H1 (cell line): ENCODE measurements around the gene CCN6. TPM values are rescaled to one million over a fixed set of nuclear protein-coding genes. Genes with fewer than 3 reads are reported as not detected.

Experiments used
- CTCF ChIA-PET: fragments of 300-600 bp; sonication (Branson Sonifier 250); formaldehyde crosslinking; loops from one replicate; lab custom pipeline; 2021; ENCODE audit not compliant: partially characterized antibody; lab: Charles Lee
- POLR2A ChIA-PET: fragments of 300-600 bp; sonication (Branson Sonifier 250); formaldehyde crosslinking; loops from one replicate; lab custom pipeline; 2021; ENCODE audit warnings: inconsistent platforms; ENCODE audit not compliant: partially characterized antibody; lab: Charles Lee
- DNase-seq, 2 experiments: peaks; one replicate each; pipeline versions ENCODE4 v3.0.0 to v3.0.0-alpha.2; 2010 to 2022; ENCODE audit warnings: low spot score in 2 of 2, low read depth in 1 of 2, mixed read lengths in 1 of 2
- FAIRE-seq: peaks from 2 replicates; lab custom pipeline; 2011; peaks lifted over from hg19 to GRCh38; lab: Jason Lieb, UNC
- H2AFZ ChIP-seq: 2 replicates; pipeline ENCODE4 v1.8.1; 2012; ENCODE audit warnings: low read length, inconsistent platforms
- H2AK5ac ChIP-seq: 2 replicates; pipeline ENCODE4 v1.6.1; 2013; ENCODE audit warnings: low read depth, low read length
- H2BK120ac ChIP-seq: replicated peaks from 2 replicates; pipeline ENCODE3; 2013; ENCODE audit warnings: low read depth, low read length, inconsistent platforms
- H2BK12ac ChIP-seq: 2 replicates; pipeline ENCODE4 v1.6.1; 2013; ENCODE audit warnings: low read depth, low read length
- H2BK15ac ChIP-seq: 2 replicates; pipeline ENCODE4 v1.6.1; 2013; ENCODE audit warnings: low read length
- H2BK20ac ChIP-seq: 2 replicates; pipeline ENCODE4 v1.6.1; 2013; ENCODE audit warnings: low read length
- H2BK5ac ChIP-seq: 2 replicates; pipeline ENCODE4 v1.6.1; 2013; ENCODE audit warnings: low read depth, low read length
- H3K14ac ChIP-seq: 2 replicates; pipeline ENCODE4 v1.6.1; 2013; ENCODE audit warnings: inconsistent platforms; ENCODE audit not compliant: insufficient read length
- H3K18ac ChIP-seq: 2 replicates; pipeline ENCODE4 v1.6.1; 2013; ENCODE audit warnings: low read length; ENCODE audit errors: extremely low read depth
- H3K23ac ChIP-seq: 2 replicates; pipeline ENCODE4 v1.6.1; 2013; ENCODE audit warnings: inconsistent platforms; ENCODE audit not compliant: insufficient read length
- H3K23me2 ChIP-seq: 2 replicates; pipeline ENCODE4 v1.6.1; 2013; ENCODE audit warnings: low read depth, low read length
- H3K27ac ChIP-seq: 2 replicates; pipeline ENCODE4 v1.6.1; 2011; ENCODE audit warnings: low read depth, low read length, inconsistent platforms
- H3K27me3 ChIP-seq, 4 experiments: replicated peaks in 1 of 4; 1 replicate in 1 of 4; 2 replicates in 3 of 4; pipeline versions ENCODE4 v1.6.1 to v1.8.1; 2011 to 2013; ENCODE audit warnings: low read length in 3 of 4, mild to moderate bottlenecking in 3 of 4, inconsistent platforms in 2 of 4, mixed read lengths in 2 of 4, moderate library complexity in 1 of 4; ENCODE audit not compliant: control insufficient read depth in 3 of 4, insufficient read depth in 3 of 4; ENCODE audit errors: extremely low read depth in 1 of 4
- H3K36me3 ChIP-seq, 4 experiments: 2 replicates each; pipeline versions ENCODE4 v1.6.1 to v1.8.1; 2011 to 2013; ENCODE audit warnings: mild to moderate bottlenecking in 4 of 4, low read length in 3 of 4, moderate library complexity in 2 of 4, control low read depth in 1 of 4, inconsistent platforms in 1 of 4; ENCODE audit not compliant: insufficient read depth in 4 of 4, control insufficient read depth in 2 of 4
- H3K4ac ChIP-seq: replicated peaks from 2 replicates; pipeline ENCODE3; 2013; ENCODE audit warnings: low read length, low read depth, mixed read lengths, inconsistent platforms; ENCODE audit not compliant: insufficient read length
- H3K4me1 ChIP-seq, 4 experiments: replicated peaks in 1 of 4; 1 replicate in 1 of 4; 2 replicates in 3 of 4; pipeline versions ENCODE4 v1.6.1 to v1.8.1; 2011 to 2013; ENCODE audit warnings: low read length in 3 of 4, inconsistent platforms in 2 of 4, mixed read lengths in 1 of 4; ENCODE audit not compliant: insufficient read depth in 4 of 4, control insufficient read depth in 3 of 4
- H3K4me2 ChIP-seq, 2 experiments: 2 replicates each; pipeline versions ENCODE4 v1.6.1 to v1.8.1; 2011 to 2013; ENCODE audit warnings: low read depth in 2 of 2, low read length in 2 of 2, control low read depth in 1 of 2, inconsistent platforms in 1 of 2, mild to moderate bottlenecking in 1 of 2; ENCODE audit not compliant: insufficient read depth in 1 of 2
- H3K4me3 ChIP-seq, 4 experiments: fragments of 200-600, 300-600 bp in 1 of 4; sonication (generic), shearing (Covaris generic), sonication (Bioruptor Twin) in 1 of 4; 2 replicates each; pipeline versions ENCODE4 v1.5.1 to v1.8.1; 2011 to 2016; ENCODE audit warnings: low read length in 4 of 4, low read depth in 3 of 4, control low read depth in 2 of 4, inconsistent platforms in 2 of 4, mild to moderate bottlenecking in 2 of 4, mixed read lengths in 1 of 4, moderate library complexity in 1 of 4; ENCODE audit not compliant: insufficient read depth in 2 of 4; ENCODE audit errors: extremely low read depth in 1 of 4
- H3K56ac ChIP-seq: replicated peaks from 2 replicates; pipeline ENCODE3; 2013; ENCODE audit warnings: low read depth, mild to moderate bottlenecking, mixed read lengths, low read length, inconsistent platforms; ENCODE audit not compliant: insufficient read length
- H3K79me1 ChIP-seq: 2 replicates; pipeline ENCODE4 v1.6.1; 2013; ENCODE audit warnings: low read depth, low read length, control low read depth
- H3K79me2 ChIP-seq, 2 experiments: 2 replicates each; pipeline versions ENCODE4 v1.6.1 to v1.8.1; 2012 to 2013; ENCODE audit warnings: low read length in 2 of 2, mild to moderate bottlenecking in 2 of 2, inconsistent platforms in 1 of 2; ENCODE audit not compliant: insufficient read depth in 2 of 2, control insufficient read depth in 1 of 2
- H3K9ac ChIP-seq, 4 experiments: replicated peaks in 1 of 4; 1 replicate in 1 of 4; 2 replicates in 3 of 4; pipeline versions ENCODE4 v1.6.1 to v1.8.1; 2011 to 2013; ENCODE audit warnings: low read depth in 3 of 4, low read length in 3 of 4, control low read depth in 2 of 4, mild to moderate bottlenecking in 2 of 4, moderate library complexity in 2 of 4, inconsistent platforms in 1 of 4; ENCODE audit errors: extremely low read depth in 1 of 4
- H3K9me3 ChIP-seq, 2 experiments: 2 replicates each; pipeline versions ENCODE4 v1.6.1 to v1.8.1; 2012 to 2013; ENCODE audit warnings: mild to moderate bottlenecking in 2 of 2, moderate library complexity in 2 of 2, control low read depth in 1 of 2, inconsistent platforms in 1 of 2, low read depth in 1 of 2, low read length in 1 of 2, mixed read lengths in 1 of 2; ENCODE audit not compliant: insufficient read depth in 2 of 2
- H4K20me1 ChIP-seq, 2 experiments: replicated peaks in 1 of 2; 2 replicates each; pipeline versions ENCODE3 to v1.8.1; 2011 to 2013; ENCODE audit warnings: inconsistent platforms in 2 of 2, low read length in 2 of 2, mild to moderate bottlenecking in 1 of 2; ENCODE audit not compliant: insufficient read depth in 2 of 2, control insufficient read depth in 1 of 2
- H4K5ac ChIP-seq: 2 replicates; pipeline ENCODE4 v1.6.1; 2013; ENCODE audit warnings: low read length, low read depth, mixed read lengths, inconsistent platforms; ENCODE audit not compliant: insufficient read length
- H4K8ac ChIP-seq: 2 replicates; pipeline ENCODE4 v1.8.0; 2013; ENCODE audit warnings: mild to moderate bottlenecking, moderate library complexity, low read length, inconsistent platforms; ENCODE audit not compliant: insufficient read depth; ENCODE audit errors: extremely low read depth
- H4K91ac ChIP-seq: replicated peaks from 2 replicates; pipeline ENCODE3; 2013; ENCODE audit warnings: low read length, mixed read lengths, inconsistent platforms; ENCODE audit not compliant: insufficient read length
- ATF3 ChIP-seq: IDR thresholded peaks from 2 replicates; pipeline ENCODE4 v1.6.1; 2011; ENCODE audit warnings: low read depth, mild to moderate bottlenecking, low read length; ENCODE audit not compliant: insufficient read depth
- CTBP2 ChIP-seq: IDR thresholded peaks from 2 replicates; pipeline ENCODE4 v1.7.0; 2011; ENCODE audit warnings: borderline replicate concordance, mild to moderate bottlenecking, moderate library complexity, mixed read lengths, low read length; ENCODE audit not compliant: insufficient read depth, insufficient read length
- EGR1 ChIP-seq: IDR thresholded peaks from 2 replicates; pipeline ENCODE4 v1.6.1; 2011; ENCODE audit warnings: low read depth, low read length, borderline replicate concordance
- FOSL1 ChIP-seq: IDR thresholded peaks from 2 replicates; pipeline ENCODE4 v1.6.1; 2011; ENCODE audit warnings: mild to moderate bottlenecking, low read depth, low read length, moderate library complexity; ENCODE audit not compliant: insufficient read depth
- HDAC6 ChIP-seq: IDR thresholded peaks from one replicate; pipeline ENCODE4 v1.7.1; 2012; ENCODE audit warnings: low read depth, mild to moderate bottlenecking, inconsistent platforms, low read length, moderate library complexity
- JUN ChIP-seq: IDR thresholded peaks from 2 replicates; pipeline ENCODE4 v1.6.1; 2011; ENCODE audit warnings: low read depth, mild to moderate bottlenecking, improper control_type of control experiment, low read length
- NRF1 ChIP-seq: IDR thresholded peaks from 2 replicates; pipeline ENCODE4 v1.6.1; 2011; ENCODE audit warnings: mild to moderate bottlenecking, low read depth, low read length, improper control_type of control experiment
- POU5F1 ChIP-seq: IDR thresholded peaks from 2 replicates; pipeline ENCODE4 v1.6.1; 2011; ENCODE audit warnings: low read depth, mild to moderate bottlenecking, low read length, moderate library complexity
- RBBP5 ChIP-seq: IDR thresholded peaks from 2 replicates; pipeline ENCODE4 v1.7.1; 2012; ENCODE audit warnings: low read depth, mild to moderate bottlenecking, inconsistent platforms, low read length, moderate library complexity, borderline replicate concordance
- SIRT6 ChIP-seq: IDR thresholded peaks from one replicate; pipeline ENCODE4 v1.7.1; 2012; ENCODE audit warnings: low read length, inconsistent platforms
- SP1 ChIP-seq: IDR thresholded peaks from 2 replicates; pipeline ENCODE4 v1.6.1; 2011; ENCODE audit warnings: low read depth, low read length
- WGBS, 2 experiments: shearing (Covaris generic) in 1 of 2; methylation state at CpG; one replicate each; pipeline versions ENCODE4 v1.1.6 to v1.1.7; 2013 to 2015; ENCODE audit warnings: low lambda C conversion rate in 2 of 2, mixed read lengths in 2 of 2, inconsistent platforms in 1 of 2, low coverage in 1 of 2, missing lambda C conversion rate in 1 of 2; ENCODE audit not compliant: insufficient replicate concordance in 2 of 2, insufficient coverage in 1 of 2, insufficient read length in 1 of 2; ENCODE audit errors: extremely low coverage in 1 of 2, missing lambda C conversion rate in 1 of 2; 5-methylcytosine and 5-hydroxymethylcytosine counted together
- polyA plus RNA-seq, 7 experiments: library from polyadenylated mRNA; depleted of rRNA in 3 of 7; stranded (reverse) in 5 of 7; unstranded in 2 of 7; fragments of >200 nt in 5 of 7; fragments of 200-250 nt in 2 of 7; gene quantifications; 1 replicate in 5 of 7; 2 replicates in 1 of 7; 4 replicates in 1 of 7; pipeline versions ENCODE4 v1.2.1 to v1.2.3, GENCODE V29; 2011 to 2013; ENCODE audit warnings: missing spikeins in 2 of 7, mixed read lengths in 2 of 7
- total RNA-seq: library from RNA; stranded (reverse); fragmentation: NEBNext Ultra II Directional; extraction: Animal tissue kit (Norgen Biotek cat#: 25700); gene quantifications from 2 replicates; pipeline ENCODE4 v1.2.1, GENCODE V29; 2021

The CCN6 gene
- total and polyA plus RNA-seq, 2 of the 8 experiments (the other 6 are each of a cell fraction or from before 2014, with no cell fraction given), result not detected

DNA sequence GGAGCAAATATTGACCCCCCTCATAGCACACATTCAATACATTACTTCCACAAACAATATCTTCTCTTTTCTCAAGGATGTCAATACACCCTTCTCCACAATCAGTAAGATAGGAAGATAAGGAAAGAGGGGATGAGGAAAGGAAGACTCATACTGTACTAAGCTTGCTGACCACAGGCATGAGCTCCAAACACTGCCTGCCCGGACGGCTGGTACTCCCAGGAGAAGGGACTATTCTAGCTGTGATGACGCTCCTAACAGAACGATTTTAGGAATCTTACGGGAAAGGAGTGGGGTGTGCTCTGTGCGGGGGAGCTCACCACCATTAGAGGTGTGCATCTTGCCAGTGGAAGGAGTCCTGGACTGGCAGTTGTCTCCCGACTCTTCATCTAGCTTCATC, 3.9 kb upstream of the CCN6 start:
- WGBS, 2 experiments, result 82% methylated on average over 7 of the region's 7 CpGs; no CpG with 5 or more reads in 1 of the 2 experiments
- no peak for FAIRE-seq
- H3K56ac ChIP-seq, result no peak overlapping the region

More for the DNA sequence above, 3.9 kb upstream of the CCN6 start:
- no peak overlapping the region for H2AK5ac ChIP-seq
- H3K27me3 ChIP-seq, result no peaks in the 10 kb centered on the region
- CTCF ChIA-PET, result interaction anchor here (0.7 to 1.7 kb wide), 3 partner anchors 9 to 114 kb away, joined by 5 to 6 read pairs (median 5); no protein-coding TSS in a partner anchor
- H3K18ac ChIP-seq, result no peak overlapping the region
- H3K9me3 ChIP-seq, result peaks cover 0 to 6% of the 10 kb centered on the region in 2 experiments; a peak in 1 of 4 replicates
- no peak overlapping the region for H2BK20ac ChIP-seq
- no peak overlapping the region for H3K4me2 ChIP-seq
- DNase-seq, result no peak
- H4K5ac ChIP-seq, result no peak overlapping the region
- H3K14ac ChIP-seq, result no peak overlapping the region
- H4K20me1 ChIP-seq, result no peaks in the 10 kb centered on the region
- H3K23ac ChIP-seq, result no peak overlapping the region
- H3K23me2 ChIP-seq, result no peaks in the 10 kb centered on the region
- H3K79me2 ChIP-seq, result no peaks in the 10 kb centered on the region
- no peak overlapping the region for H2AFZ ChIP-seq
- H3K9ac ChIP-seq, result no peak overlapping the region
- H3K4ac ChIP-seq, result no peak overlapping the region
- H2BK120ac ChIP-seq, result no peak overlapping the region
- TF ChIP-seq ATF3, result no peak
- no peak for TF ChIP-seq RBBP5
- TF ChIP-seq JUN, result no peak
- TF ChIP-seq FOSL1, result no peak
- TF ChIP-seq HDAC6, result no peak
- no peak for TF ChIP-seq CTBP2
- TF ChIP-seq NRF1, result no peak
- no peak for TF ChIP-seq SP1
- TF ChIP-seq POU5F1, result no peak
- TF ChIP-seq EGR1, result no peak
- no peak for TF ChIP-seq SIRT6
- no peak overlapping the region for H4K91ac ChIP-seq
- no peak overlapping the region for H2BK12ac ChIP-seq
- H3K27ac ChIP-seq, result no peak overlapping the region
- no peak overlapping the region for H2BK5ac ChIP-seq
- no peaks in the 10 kb centered on the region for H3K4me1 ChIP-seq
- H2BK15ac ChIP-seq, result no peak overlapping the region
- no peak overlapping the region for H3K4me3 ChIP-seq
- H3K79me1 ChIP-seq, result no peaks in the 10 kb centered on the region
- H3K36me3 ChIP-seq, result no peaks in the 10 kb centered on the region
- POLR2A ChIA-PET, result no interaction called here
- H4K8ac ChIP-seq, result no peak overlapping the region
